DMS153 (cell line): ENCODE measurements around the gene PHF23.

Experiments
- DNase-seq: peaks from one replicate; lab custom pipeline; 2025; lab: John Stamatoyannopoulos, UW

Gene PHF23

DNA sequence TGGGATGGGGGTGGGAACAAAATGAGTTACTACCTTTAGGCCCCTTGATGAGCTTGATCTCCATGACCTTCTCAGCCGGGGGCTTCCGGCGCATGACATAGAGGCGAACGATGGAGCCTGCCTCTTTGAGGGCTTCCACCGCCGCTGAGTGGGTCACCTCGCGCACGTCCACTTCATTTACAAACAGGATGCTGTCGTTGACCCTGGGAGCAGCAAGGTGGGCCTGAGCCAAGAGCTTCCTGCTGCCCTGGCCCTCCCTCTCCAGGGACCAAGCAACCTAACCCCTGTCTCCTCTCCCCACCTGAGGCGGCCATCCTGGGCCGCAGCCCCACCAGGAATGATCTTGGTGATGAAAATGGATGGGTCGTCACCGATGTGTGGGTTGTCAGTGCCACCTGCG lies 35.9 kb downstream of the PHF23 start:
- no peak for DNase-seq

DNA sequence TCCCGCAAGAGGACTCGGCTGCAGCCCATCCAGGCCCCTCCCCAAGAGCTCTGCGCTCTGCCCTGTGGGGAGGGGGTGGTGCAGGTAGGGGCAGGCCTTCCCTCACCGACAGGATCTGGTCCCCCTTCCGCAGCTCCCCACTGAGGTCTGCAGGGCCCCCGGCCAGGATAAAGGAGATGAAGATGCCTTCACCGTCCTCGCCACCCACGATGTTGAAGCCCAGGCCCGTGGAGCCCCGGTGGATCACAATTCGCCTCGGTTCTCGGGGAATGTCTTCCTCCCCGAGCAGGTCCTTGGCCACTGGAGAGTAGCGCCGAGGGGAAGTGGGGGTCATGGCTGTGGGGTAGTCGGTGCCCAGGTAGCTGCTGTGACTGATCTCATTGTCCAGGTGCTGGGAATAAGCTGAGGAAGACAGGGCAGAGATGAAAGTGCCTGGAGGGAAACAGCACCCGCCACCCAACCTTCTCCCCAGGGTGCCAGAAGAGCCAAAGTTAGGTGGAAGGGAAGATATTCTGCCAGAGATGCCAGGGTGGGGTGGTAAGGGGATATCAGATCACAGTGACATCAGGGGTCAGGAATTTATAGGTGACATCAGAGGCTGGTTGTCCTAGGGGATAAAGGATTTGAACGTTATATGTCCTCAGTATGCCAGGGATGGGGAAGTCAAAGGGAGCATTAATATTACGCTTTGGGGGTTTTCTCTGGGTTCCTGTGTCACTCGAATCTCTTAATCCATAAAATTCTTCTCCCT lies 42.4 kb downstream of the PHF23 start:
- no peak for DNase-seq

DNA sequence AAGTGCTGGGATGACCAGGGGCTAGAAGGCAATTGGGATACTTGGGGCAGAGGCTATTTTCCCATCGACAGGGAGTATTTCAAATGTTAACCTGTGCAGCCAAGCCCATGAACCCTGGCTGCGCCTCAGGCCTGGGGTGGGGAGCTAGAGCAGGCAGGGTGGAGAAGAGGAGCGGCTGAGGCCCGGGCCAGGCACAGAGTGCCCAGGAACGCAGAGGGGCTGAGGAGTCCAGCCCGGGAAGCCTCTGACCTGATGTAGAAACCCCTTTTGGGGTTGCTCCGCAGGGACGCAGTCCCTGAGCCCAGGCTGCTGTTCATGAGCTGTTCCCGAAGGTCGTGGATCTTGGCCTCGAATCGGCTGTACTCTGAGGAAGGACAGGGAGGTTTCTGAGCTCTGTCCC lies 43.3 kb downstream of the PHF23 start:
- no peak for DNase-seq

DNA sequence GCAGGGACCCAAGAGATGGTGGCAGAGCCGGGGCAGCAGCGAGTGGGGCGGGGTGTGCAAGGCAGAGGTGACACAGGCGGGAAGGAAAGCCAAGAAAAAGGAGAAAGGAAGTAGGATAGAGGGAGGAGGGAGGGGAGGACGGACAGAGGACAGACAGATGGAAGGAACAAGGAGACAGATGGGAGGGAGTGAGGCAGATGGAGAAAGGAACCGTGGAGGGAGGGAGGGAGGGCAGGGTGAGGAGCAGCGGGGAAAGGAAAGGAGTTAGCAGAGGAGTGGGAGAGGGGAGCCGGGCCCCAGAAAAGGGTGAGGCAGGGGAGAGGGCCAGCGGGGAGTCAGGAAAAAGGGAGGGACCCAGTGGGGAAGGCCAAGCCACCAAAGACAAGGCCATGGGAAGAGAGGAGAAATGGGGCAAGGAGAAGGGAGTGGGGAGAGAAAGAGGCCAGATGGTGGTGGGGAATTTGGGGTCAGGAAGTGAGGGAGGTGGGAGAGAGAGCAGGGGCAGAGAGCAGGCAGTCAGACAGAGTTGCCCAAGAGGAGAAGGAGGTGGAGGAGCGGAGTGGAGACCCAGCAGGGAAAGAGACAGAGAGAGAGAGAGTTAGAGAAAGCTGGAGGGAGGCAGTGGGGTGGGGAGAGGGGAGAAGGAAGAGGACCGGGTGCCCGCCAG lies 46.9 kb downstream of the PHF23 start:
- no peak for DNase-seq

DNA sequence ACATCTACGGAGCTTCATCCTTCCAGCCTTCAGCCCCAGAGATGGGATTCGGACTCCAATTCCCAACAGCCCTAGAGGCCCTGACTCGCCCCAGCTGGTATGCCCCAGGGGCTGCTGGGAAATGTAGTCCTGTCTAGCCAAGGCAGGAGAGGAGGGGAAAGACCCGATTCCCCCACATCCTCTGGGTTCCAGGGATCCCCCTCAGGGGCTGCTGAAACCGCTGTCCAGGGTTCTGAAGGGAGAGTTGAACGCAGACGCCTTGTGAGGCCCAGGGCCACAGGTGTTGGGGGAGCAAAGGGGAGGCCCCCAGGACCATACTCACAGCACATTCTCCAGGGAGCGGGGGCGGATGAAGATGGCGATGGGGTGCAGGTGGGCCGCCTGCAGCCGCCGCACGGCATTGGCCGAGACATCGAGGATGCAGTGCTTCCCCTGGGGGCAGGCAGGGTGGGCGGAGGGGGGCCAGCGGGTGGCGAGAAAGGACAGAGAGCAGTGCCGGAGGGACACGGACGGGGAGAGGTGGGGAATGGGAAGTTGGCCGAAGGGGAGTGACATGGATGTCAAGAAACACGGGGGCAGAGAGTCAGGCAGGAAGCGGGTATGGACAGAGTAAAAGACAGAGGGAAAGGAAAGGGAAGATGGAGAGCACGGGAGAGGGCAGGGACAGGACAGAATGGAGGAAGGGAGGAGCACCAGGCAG lies 47.5 kb downstream of the PHF23 start:
- DNase-seq = no peak

DNA sequence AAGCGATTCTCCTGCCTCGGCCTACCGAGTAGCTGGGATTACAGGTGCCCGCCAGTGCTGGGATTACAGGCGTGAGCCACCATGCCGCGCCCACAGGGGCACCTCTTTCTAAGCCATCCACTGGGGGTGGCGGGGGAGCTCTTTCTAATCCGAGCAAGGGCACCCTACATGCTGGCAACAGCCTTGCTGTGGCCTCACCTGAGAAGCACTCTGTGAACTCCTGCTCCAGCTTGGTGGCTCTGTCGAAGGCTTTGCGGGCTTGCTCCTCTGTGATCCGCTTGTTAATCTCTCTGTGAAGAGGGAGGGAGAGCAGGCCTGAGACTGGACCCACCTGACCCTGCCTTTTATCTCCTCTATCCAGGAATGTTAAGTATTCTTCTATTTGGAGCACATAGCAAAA lies 48.2 kb downstream of the PHF23 start:
- DNase-seq = no peak

DNA sequence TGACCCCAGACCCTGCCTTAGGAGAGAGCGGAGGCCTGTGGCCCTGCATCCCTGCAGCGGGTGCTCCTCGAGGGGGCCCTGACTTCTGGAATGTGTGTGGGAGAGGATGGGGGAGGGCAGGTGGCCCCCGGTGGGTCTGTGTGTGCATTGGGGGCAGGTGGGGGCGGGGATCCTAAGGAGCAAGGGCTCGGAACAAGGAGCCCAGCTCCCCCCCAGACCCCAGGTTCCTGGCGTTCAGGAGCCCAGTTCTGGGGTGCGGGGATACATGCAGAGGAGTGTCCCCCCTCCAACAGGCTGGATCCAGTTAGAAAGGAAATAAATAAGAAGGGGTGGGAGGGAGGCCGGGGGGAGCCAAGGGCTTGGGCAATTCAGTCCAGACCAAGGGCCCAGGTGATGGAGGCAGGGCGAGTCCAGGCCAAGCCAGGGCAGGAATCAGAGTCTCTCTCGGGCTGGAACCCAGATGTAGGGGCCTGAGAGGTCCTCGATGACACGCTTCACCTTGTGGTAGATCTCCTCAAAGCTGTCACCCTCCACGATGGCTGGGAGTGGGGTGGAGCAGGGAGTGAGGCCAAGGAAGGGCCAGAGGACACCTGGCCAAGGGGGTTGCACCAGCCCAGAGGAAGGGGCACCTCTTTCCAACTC lies 48.9 kb downstream of the PHF23 start:
- DNase-seq = no peak

DNA sequence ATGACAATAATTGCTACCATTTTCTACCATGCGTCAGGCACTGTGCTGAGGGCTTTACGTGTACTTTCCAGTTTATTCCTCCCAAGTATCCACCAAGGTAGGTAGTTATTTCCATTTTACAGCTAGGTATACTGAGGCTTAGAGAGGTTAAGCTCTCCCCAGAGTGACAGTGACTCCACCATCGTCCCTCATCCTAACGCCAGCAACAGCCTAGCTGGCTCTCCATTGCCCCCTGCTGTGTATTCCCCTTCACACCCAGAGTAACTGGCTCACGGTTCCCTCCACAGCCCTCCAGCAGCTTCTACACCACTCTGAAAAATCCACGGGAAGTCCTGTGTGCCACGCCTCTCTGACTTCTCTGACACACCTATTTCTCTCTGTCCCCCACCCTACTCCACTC lies 53.0 kb downstream of the PHF23 start:
- DNase-seq = no peak
